Stomach (tissue), 4 donors: ENCODE measurements around the gene ARAP3.

Experiments used
- POLR2A ChIP-seq, 4 donors: fragments of 450-650 bp; IDR thresholded peaks; one replicate each; pipeline ENCODE4 v1.6.1; 2016; ENCODE audit warnings: antibody characterized with exemption in 4 of 4, control low read depth in 2 of 4, mild to moderate bottlenecking in 1 of 4, moderate library complexity in 1 of 4
- TF ChIP-seq, protein P1 (sequence below), 7 experiments: fragments of 450-650 bp in 4 of 7; fragments of 200-600 bp in 3 of 7; sonication (generic) in 3 of 7; IDR thresholded peaks; one replicate each; pipeline ENCODE4 v1.5.1; 2016 to 2019; ENCODE audit warnings: antibody characterized with exemption in 7 of 7, control low read depth in 2 of 7, mild to moderate bottlenecking in 1 of 7

DNA sequence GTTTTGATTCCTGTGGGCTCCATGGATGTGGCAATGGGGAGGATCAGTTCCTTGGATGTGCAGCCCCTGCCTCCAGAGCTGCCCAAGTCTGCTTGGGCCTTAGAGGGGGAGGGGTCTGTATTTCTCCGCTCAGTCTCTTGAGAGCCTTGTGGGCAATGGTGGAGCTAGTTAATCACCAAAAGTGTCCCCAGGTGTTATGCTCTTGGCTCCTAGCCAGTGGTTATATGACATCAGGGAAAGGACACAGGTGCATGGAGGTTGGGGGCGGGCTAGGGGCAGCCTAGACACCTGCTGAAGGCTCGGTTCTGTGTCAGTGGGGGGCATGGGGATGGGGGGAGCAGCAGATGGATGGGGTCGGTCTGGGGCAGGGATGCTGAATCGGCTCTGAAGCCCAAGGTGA lies 12.4 kb upstream of the ARAP3 start:
- TF ChIP-seq, protein P1, sequence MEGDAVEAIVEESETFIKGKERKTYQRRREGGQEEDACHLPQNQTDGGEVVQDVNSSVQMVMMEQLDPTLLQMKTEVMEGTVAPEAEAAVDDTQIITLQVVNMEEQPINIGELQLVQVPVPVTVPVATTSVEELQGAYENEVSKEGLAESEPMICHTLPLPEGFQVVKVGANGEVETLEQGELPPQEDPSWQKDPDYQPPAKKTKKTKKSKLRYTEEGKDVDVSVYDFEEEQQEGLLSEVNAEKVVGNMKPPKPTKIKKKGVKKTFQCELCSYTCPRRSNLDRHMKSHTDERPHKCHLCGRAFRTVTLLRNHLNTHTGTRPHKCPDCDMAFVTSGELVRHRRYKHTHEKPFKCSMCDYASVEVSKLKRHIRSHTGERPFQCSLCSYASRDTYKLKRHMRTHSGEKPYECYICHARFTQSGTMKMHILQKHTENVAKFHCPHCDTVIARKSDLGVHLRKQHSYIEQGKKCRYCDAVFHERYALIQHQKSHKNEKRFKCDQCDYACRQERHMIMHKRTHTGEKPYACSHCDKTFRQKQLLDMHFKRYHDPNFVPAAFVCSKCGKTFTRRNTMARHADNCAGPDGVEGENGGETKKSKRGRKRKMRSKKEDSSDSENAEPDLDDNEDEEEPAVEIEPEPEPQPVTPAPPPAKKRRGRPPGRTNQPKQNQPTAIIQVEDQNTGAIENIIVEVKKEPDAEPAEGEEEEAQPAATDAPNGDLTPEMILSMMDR (IDR thresholded peaks at IDR 0.05), result no peak
- no peak for TF ChIP-seq POLR2A (IDR thresholded peaks at IDR 0.05)
